GM18951 (cell line): Measurements from ENCODE around the gene FAM107B.
"Not testable (repeated sequence)": the region's sequence is repeated elsewhere in the genome, so short reads cannot be mapped to it uniquely, and the experiment has no call there.

ENCODE experiments used
- POLR2A ChIP-seq: IDR thresholded peaks from 4 replicates; pipeline ENCODE4 v1.6.1; 2011; ENCODE audit warnings: mild to moderate bottlenecking; ENCODE audit not compliant: insufficient read length, insufficient read depth; ENCODE audit errors: extremely low read depth
- in situ Hi-C: fragments of 300-500 bp; cut with MboI; formaldehyde crosslinking; loops from one replicate; pipeline ENCODE4 v1.12.0; 2022; ENCODE audit warnings: low sequenced_read_pairs, mixed read lengths, inconsistent platforms; ENCODE audit not compliant: unreplicated experiment

The FAM107B gene

DNA sequence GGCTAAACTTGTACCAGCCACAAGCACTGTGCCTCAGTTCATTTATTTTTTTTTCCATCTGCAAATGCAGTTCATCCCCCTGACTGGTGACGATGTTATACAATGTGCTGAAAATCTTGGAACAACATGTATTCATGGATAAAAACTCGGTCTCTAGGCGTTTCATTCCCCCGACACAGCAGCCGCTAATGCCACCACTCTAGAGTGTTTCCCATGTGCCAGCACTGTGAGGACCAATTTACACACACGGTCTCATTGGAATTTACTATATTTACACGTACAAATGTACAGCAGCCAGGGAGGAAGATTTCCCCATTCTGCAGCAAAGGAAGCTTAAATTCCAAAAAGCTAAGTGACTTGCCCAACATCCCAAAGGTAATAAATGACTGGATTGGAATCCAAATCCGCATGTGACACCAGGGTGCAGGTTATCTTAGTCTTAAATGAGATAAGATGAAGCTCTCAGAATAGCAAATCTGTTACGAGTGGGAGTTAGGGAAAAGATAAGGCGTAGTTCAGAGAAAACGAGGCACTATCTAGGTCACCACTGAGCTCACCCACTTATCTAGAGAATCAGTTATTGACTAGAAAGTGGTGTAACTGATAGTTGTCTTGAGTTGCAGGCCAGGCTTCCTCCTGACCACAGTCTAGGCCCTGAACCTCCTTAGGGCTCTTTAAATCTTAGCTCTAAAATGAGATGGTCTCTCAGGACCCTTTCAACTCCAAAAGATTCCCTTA, 36.7 kb downstream of the FAM107B start:
- TF ChIP-seq POLR2A: no peak
- in situ Hi-C loops: no loop called here

DNA sequence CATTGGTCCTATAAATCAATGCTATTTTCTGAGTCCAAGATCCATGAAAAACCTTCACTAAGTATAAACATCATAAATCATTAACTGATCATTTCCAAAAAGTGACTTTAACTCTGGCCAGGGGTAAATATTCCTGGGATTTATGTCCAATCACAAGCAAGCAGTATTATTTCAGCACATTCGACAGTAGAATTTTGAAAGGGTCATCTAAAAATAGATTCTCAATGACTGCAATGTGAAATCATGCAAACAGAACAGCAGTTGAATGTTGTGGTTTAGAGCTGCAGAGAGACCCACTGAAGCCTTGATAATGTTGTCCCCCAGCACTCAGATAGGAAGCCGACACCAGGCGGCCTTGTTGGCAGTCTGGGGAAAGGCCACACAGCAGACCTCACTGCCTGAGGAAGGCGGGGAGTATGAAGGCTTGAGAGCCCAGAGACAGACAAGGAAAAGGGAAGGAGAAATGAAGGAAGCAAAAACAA, 38.1 kb downstream of the FAM107B start:
- TF ChIP-seq POLR2A: no peak
- in situ Hi-C loops: no loop called here

- no peak for TF ChIP-seq POLR2A
- in situ Hi-C loops: no loop called here
Observed at GRCh38 chr10:14736043-14736442, 38.7 kb downstream of the FAM107B start.

- no peak for TF ChIP-seq POLR2A
- in situ Hi-C loops: no loop called here
Observed at GRCh38 chr10:14731875-14732512, 42.7 kb downstream of the FAM107B start.

DNA sequence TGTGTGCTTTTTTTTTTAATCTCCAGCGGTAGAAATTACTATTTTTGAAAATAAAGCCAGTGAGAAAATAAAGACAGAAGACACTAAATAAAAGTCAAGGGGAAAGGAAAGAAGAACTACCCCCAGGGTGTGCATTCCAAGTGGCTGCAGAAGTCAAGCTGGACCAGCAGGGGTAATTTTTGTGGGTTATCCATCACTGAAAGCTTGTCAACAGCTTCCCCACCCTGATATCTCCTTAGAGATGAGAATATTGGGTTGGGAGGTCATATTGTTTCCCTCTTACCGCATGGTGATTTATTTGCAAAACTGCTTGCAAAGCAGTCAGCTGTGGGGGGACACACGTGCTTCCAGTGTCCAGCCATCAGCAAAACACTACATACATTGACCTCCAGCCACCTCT, 46.4 kb downstream of the FAM107B start:
- TF ChIP-seq POLR2A: no peak
- in situ Hi-C loops: no loop called here

DNA sequence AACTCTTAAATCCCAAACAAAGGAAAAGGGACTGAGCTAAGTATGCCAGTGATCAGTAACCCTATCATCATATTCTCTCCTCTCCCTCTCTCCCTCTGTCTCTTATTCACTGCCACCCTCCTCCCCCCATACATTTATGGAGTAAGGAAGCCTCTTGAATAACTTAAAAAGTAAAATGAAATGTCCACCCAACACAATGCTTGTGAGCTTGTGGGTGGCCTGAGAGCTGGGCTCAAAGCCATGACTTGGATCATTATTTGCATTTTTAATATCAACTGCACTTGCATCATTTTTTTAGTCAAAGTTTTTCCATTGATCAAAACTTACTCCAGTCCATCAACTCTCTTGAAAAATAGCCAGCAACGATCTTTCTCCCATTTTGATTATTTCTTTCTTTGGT, 46.8 kb downstream of the FAM107B start:
- TF ChIP-seq POLR2A: no peak
- in situ Hi-C loops: no loop called here

DNA sequence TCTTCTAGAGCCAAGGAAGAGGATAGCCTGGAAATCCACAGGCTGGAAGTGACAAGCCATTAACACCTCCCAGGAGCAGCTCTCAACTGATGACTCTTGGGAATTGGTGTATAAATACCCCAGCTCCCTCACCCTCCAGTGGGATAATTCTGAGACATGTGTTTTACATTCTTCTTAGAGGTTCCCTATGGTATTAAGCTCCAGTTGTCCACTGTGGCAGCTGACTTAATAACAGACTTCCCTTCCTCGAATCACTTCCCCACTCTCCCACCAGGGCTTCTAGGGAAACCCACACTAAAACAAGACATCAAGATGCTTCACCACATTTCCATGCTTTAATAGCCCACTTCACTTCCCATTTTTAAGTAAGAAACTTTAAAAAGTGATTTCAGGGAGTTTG, 47.2 kb downstream of the FAM107B start:
- TF ChIP-seq POLR2A: no peak
- in situ Hi-C loops: no loop called here

GRCh38 chr10:14724931-14725330, 49.8 kb downstream of the FAM107B start:
- in situ Hi-C loops: no loop called here
- TF ChIP-seq POLR2A: no peak

DNA sequence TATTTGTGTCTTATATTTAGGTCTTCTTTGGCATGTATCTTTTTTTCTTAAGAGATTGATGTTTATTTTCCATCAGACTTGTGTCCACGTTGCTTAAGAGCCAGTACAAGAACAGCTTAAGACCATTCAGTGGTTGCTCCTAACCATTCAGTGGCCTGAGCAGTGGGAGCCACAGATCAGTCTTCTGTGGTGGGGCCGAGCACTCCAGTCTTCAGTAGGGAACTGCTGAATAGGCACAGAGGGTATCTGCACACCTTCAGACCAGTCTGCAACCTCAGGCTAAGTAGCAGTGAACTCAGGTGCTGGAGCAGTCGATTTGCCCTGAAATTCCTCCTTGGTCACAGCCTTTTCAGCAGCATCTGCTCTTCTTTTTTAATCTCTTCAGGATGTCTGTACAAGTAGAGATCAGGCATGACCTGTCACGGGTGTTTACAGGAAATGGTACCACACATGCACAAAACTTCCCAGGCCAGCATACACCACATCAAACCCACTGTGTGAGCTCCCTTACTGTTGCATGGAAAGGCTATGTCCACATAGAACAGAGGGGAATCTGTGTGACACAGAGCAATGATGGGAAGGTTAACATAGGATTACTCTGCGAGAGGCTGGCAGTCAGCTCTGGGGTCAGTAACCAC, 51.5 kb downstream of the FAM107B start:
- in situ Hi-C loops: no loop called here
- no peak for TF ChIP-seq POLR2A

DNA sequence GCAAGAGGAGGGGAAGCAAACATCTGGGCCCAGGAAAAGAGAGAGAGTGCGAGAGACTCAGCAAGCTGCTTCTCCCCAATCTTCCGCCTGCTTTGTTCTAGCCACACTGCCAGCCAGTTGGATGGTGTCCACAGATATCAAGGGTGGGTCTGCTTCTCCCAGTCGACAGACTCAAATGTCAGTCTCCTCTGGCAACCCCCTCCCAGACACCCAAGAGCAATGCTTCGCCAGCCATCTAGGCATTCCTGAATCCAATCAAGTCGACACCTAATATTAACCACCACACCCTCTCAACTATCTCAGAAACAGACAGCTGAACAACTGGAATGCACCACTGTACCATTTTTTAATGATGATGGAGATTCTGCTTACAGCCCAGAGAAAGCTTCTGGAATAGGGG, 57.1 kb downstream of the FAM107B start:
- TF ChIP-seq POLR2A: no peak
- in situ Hi-C loops: no loop called here

DNA sequence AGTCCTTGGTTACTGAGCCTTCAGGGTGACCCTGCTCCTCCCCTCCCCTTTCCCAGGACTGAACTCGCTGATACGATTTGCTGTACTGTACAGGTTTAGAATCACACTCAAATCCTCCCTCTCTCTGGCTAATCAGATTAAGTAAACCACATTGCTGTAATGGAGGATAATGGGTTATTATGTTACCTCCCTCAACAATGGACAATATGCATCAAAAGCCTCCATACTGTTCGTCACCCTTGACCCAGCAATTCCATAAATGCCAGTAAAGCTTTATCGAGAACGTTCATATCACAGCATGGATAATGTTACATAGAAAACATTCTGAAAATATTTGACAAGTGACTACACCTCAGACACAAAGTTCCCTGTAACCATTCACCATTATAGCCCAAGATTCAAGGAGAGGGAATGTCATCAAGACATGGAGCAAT, 61.7 kb downstream of the FAM107B start:
- in situ Hi-C loops: no loop called here
- TF ChIP-seq POLR2A: no peak

DNA sequence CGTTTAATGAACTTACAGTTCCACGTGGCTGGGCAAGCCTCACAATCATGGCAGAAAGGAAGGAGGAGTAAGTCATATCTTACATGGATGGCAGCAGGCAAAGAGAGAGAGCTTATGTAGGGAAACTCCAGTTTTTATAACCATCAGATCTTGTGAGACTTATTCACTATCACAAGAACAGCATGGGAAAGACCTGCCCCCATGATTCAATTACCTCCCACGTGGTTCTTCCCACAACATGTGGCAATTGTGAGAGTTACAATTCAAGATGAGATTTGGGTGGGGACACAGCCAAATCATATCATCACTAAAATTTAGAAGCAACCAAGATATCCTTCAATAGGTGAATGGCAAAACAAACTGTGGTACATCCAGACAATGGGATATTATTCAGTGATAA, 65.4 kb downstream of the FAM107B start:
- in situ Hi-C loops: not testable (repeated sequence)

DNA sequence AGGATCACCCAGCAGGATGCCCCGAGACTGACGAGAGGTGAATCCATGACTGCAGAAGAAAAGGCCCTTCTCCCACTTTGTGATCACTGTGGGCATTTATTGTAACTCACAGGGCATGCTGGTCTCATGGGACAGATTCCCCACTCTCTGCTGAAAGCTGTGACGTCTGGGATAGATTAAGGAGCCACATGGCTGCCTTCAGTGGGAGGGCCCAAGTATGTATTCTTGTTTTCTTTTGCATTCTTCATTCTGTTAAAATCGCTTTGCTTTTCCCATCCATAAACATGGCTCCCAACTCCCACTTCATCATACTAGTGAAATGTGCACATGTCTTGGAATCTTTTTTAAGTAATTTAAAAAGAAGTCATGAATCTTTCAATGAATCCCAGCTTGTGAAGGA, 67.2 kb downstream of the FAM107B start:
- in situ Hi-C loops: no loop called here
- no peak for TF ChIP-seq POLR2A
